Measurements from ENCODE around the gene TLR8.
"Not testable (repeated sequence)": the region's sequence is repeated elsewhere in the genome, so short reads cannot be mapped to it uniquely, and the experiment has no call there.

Gene TLR8

DNA sequence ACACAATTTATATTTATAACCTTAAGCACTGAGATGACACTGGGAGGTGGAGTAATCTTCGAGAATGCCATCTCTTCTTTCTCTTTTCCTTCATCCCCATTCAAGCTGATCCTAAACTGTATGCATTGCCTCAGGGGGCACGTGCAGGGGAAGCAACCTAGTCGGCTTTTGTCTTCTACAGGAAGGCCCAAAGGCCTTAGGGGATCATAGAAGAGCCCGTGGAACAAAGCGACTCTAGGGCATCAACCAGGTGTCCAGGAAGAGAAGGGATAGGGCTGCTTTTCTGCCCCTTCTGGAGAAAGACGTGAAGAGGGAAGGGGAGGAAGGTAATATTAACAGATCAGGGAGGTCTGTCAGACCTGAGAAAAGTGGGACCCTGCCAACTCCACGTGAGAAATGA, 6.9 kb upstream of the TLR8 start:
- DNase-seq = no peak

DNA sequence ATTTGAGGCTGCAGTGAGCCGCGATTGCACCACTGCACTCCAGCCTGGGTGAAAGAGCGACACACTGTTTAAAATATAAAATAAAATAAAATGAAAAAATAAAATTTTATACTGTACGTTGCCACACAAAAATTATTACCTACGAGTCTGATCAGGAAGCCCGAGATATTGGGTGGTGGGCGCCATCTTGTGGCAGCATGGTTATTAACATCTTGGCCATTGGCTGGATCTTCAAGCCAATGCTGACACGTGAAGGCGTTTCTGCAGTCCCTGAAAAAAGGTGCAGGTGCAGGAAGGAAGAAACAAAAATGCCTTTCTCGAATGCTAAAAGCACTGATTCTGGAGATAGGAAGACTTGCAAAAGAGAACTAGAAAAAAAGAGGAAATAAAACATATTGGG, 4.9 kb upstream of the TLR8 start:
- DNase-seq = no peak

DNA sequence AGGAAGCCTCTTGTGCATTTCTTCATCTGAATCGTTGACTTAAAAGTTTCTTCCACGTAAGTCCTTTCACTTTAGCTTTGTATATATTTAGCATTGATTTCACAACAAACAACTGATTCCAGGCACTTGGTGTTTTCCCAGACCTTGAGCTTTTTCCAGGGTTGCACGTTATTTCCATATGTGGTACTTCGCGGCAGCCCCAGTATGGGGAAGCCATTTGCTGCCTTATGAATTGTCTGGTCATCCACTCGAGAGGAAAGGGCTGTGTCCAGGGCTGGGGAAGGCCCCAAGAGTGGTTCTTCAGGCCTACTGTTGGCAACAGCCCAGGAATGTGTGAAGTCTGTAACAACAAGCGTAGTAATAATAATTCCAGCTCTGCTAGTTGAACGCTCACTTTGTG, 2.8 kb upstream of the TLR8 start:
- no peak for DNase-seq

DNA sequence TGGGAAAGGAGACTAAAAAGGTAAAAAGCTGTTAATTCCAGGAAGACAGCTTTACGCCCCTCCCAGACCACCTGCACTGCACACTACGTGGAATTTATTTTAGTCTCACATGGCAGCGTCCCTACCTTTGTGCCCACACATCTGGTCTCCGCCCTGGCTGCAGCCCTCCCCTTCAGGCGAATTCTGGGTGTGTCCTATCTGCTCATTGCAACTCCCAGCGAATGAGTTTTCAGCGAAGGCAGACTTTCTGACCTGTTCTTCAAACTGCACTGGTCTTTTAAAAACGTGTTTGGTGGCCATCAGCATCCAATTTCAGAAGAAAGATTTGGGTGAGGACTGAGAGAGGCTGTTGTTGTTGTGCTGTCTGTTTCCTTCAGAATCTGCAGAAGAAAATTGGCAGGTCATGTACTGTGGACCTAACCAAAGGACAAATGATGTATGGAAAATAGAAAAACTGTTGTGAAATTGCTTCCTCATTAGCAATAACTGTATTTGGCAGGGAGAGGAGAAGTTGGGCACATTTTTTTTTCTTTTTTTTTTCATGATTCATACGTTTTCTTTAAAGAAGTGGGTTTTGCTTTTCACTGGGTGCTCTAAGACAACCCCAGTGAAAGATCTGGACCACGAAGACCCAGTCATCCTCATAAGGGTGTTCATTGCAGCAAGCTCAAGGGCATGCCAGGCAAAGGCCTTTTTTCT, 4.2 kb downstream of the TLR8 start:
- no peak for DNase-seq

DNA sequence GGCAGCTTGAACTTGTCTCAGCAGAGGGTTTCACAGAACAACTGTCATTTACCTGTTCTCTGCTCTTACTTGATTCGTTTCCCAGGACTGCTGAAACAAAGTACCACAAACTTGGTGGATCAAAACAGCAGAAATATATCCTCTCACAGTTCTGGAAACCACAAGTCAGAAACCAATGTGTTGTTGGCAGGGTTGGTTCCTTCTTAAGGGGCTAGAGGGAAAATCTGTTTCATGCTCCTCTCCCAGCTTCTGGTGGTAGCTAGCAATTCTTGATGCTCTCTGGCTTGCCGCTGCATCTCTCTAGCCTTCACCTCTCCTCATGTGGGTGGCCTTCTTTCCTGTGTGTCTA, 4.7 kb downstream of the TLR8 start:
- no peak for DNase-seq

DNA sequence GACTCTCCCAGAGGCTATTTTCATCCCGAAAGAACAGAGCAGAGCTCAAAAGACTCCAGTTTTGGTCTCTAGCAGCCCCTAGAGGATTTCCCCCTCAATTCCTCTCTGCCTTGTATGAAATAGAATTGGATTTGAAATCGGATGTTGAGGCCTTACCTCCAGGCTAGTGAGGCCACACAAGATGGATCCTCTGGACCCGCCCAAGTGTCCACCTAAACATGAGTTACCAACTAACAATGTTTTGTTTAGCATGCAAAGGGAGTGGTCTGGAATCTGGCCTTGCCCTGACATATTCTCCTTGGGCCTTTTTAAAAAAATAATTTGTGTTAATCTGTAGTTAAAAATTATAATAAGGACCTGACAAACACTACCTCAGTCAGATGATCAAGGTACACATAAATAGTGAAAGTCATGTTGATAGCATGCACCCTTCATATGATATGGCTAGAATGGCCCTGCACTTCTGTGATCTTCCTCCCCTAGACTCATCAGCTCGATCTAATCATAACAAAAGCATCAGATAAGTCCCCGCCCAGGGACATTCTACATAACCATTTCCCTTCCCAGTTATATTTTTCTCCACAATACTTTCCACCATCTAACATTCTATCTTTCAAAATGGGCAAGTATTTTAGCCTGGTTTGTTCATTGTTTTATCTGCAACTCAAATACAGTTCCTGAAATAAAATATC, 6.5 kb downstream of the TLR8 start:
- no peak for DNase-seq

DNA sequence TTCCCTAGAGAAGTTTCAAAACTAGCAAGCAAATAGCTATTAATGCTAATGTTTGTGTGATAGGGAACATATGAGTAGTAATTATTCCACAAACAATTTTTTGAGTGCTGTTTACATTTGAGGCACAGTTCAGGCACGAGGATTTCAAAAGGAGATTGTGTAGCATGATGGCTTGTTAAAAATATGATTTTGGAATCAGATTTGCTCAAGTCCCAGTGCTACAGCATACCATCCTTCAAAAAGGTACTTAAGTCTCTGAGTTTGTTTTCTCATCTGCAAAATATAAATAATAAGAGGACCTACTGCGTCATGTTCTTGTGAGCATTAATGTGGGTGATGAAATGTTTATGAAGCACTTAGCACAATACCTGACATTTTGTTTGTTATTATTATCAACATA, 11.3 kb downstream of the TLR8 start:
- no peak for DNase-seq

DNA sequence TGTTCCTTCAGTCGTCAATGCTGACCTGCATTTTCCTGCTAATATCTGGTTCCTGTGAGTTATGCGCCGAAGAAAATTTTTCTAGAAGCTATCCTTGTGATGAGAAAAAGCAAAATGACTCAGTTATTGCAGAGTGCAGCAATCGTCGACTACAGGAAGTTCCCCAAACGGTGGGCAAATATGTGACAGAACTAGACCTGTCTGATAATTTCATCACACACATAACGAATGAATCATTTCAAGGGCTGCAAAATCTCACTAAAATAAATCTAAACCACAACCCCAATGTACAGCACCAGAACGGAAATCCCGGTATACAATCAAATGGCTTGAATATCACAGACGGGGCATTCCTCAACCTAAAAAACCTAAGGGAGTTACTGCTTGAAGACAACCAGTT, 12.6 kb downstream of the TLR8 start:
- DNase-seq = no peak

DNA sequence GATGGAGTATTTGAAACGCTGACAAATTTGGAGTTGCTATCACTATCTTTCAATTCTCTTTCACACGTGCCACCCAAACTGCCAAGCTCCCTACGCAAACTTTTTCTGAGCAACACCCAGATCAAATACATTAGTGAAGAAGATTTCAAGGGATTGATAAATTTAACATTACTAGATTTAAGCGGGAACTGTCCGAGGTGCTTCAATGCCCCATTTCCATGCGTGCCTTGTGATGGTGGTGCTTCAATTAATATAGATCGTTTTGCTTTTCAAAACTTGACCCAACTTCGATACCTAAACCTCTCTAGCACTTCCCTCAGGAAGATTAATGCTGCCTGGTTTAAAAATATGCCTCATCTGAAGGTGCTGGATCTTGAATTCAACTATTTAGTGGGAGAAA, 13.2 kb downstream of the TLR8 start:
- DNase-seq = no peak

DNA sequence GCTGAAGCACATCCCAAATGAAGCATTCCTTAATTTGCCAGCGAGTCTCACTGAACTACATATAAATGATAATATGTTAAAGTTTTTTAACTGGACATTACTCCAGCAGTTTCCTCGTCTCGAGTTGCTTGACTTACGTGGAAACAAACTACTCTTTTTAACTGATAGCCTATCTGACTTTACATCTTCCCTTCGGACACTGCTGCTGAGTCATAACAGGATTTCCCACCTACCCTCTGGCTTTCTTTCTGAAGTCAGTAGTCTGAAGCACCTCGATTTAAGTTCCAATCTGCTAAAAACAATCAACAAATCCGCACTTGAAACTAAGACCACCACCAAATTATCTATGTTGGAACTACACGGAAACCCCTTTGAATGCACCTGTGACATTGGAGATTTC, 14.6 kb downstream of the TLR8 start:
- no peak for DNase-seq

DNA sequence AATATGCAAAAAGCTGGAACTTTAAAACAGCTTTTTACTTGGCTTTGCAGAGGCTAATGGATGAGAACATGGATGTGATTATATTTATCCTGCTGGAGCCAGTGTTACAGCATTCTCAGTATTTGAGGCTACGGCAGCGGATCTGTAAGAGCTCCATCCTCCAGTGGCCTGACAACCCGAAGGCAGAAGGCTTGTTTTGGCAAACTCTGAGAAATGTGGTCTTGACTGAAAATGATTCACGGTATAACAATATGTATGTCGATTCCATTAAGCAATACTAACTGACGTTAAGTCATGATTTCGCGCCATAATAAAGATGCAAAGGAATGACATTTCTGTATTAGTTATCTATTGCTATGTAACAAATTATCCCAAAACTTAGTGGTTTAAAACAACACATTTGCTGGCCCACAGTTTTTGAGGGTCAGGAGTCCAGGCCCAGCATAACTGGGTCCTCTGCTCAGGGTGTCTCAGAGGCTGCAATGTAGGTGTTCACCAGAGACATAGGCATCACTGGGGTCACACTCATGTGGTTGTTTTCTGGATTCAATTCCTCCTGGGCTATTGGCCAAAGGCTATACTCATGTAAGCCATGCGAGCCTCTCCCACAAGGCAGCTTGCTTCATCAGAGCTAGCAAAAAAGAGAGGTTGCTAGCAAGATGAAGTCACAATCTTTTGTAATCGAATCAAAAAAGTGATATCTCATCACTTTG, 15.6 kb downstream of the TLR8 start:
- DNase-seq = no peak

DNA sequence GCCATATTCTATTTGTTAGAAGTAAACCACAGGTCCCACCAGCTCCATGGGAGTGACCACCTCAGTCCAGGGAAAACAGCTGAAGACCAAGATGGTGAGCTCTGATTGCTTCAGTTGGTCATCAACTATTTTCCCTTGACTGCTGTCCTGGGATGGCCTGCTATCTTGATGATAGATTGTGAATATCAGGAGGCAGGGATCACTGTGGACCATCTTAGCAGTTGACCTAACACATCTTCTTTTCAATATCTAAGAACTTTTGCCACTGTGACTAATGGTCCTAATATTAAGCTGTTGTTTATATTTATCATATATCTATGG, 16.1 kb downstream of the TLR8 start:
- no peak for DNase-seq

DNA sequence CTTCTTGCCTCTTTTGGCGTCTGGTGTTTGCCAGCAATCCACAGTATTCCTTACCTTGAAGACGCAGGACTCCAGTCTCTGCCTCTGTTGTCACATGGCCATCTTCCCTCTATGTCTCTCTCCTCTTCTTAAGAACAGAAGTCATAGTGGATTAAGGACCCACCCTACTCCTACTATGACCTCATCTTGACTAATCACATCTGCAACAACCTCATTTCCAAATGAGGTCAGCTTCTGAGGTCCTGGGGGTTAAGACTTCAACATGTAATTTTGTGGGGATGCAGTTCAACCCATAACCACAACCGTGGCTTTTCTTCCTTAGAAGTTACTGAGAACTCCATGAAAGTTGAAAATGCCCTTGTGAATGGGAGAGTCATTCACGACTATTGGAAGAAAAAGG, 23.3 kb downstream of the TLR8 start:
- no peak for DNase-seq

DNA sequence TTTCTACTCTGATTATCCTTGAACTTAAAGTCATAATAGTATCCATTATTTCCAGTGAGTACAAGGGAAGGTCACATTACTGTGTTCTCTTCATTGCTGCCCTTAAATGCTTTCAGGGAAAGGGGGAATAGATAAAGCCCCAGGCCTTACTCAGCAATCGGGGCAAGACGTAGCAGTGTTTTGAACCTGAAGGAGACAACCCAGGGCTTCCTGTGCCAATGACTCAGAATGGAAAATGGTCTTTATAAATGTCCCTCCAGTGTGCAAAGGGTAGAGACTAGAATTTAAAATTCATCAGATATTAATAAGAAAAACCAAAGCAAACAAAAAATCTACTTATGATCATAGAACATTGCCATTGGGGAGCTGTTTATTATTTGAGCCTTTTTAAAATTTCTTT, 23.7 kb downstream of the TLR8 start:
- DNase-seq = no peak

DNA sequence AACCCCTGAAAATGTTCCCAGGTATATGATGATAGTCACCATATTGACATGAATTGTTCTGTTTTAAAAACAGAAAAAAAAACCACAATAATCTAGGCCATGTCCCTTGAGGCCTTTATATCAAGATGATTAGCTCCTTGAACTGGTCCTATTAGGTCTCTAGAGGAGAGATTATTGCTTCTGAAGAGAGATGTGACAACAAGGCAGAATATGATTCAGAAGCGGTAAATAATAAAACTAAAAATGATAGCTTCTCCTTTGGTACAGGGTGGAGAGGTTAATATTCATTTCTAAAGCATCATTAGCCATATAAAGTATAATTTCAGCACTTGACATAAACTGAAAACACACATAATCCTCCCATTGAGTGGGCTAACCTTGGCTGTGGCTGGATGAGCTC, 25.8 kb downstream of the TLR8 start:
- DNase-seq = no peak

DNA sequence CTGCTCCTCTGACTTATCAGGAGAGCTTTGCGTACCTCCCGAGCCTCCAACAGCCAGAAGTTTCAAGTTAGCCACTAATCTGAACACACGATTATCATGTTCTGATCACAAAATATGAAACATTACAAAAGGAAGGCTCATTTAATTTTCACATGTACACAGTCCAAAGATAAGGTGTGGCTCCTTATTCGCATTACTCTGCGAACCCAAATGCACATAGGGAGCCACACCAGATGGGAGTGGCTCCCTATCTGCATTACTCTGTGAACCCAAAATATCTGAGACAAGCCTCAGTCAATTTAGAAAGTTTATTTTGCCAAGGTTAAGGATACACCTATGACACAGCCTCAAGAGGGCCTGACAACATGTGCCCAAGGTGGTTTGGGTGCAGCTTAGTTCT, 28.4 kb downstream of the TLR8 start:
- DNase-seq = no peak

DNA sequence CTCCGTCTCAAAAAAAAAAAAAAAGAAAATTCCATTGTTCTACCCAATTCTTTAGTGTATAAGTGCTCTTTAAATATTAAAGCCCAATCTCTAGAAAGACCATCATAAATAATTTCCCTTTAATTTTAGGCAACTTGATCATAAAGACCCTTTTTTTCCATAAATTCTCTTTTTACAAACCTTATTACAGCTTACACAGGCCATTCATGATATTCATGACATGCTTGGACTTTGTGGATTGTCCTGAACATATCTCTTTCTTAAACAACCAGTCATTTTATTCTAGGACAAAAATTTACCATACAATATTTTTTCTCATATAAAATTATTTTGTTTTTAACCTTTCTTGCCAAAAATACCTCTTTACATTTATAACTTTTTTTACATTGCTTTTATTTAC, 30.5 kb downstream of the TLR8 start:
- no peak for DNase-seq

DNA sequence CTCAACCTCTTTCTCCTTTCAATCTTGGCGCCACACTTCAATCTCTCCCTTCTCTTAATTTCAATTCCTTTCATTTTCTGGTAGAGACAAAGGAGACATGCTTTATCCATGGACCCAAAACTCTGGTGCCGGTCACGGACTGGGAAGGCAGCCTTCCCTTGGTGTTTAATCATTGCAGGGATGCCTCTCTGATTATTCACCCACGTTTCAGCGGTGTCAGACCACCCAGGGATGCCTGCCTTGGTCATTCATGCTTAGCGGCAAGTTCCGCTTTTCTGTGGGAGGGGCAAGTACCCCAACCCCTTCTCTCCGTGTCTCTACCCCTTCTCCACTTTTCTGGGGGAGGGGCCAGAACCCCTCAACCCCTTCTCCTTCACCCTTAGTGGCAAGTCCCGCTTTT, 34.1 kb downstream of the TLR8 start:
- not testable (repeated sequence) for DNase-seq

DNA sequence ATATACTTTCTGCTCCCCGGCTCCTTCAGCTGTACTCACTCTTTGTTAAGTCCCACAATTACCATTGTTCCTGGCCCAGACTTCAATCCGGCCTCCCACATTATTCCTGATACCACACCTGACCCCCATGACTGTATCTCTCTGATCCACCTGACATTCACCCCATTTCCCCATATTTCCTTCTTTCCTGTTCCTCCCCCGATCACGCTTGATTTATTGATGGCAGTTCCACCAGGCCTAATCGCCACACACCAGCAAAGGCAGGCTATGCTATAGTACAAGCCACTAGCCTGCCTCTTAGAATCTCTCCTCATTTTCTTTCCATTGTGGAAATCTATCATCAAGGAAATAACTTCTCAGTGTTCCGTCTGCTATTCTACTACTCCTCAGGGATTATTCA, 37.2 kb downstream of the TLR8 start:
- DNase-seq = not testable (repeated sequence)

DNA sequence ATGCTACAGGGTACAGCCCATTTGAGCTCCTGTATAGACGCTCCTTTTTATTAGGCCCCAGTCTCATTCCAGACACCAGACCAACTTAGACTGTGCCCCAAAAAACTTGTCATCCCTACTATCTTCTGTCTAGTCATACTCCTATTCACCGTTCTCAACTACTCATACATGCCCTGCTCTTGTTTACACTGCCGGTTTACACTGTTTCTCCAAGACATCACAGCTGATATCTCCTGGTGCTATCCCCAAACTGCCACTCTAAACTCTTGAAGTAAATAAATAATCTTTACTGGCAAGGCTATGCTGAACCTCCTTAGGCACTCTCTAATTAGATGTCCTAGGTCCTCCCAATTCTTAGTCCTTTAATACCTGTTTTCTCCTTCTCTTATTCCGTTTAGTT, 38.0 kb downstream of the TLR8 start:
- not testable (repeated sequence) for DNase-seq

DNA sequence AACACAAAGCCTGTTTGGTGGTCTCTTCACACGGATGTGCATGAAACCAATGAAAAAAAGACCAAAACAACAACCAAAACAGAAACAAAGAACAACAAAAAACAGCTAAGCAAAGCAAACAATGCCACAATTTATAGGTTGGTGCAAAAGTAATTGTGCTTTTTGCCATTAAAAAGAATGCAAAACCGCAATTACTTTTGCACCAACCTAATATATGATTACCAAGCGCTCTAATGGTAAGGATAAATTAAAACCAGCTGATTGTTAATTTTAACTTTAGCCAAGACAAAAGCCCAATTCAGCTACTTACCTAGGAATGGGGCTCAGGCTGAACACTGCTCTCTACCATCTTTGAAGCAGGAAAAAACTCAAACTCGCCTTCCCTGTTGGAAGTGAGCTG, 39.1 kb downstream of the TLR8 start:
- no peak for DNase-seq

DNA sequence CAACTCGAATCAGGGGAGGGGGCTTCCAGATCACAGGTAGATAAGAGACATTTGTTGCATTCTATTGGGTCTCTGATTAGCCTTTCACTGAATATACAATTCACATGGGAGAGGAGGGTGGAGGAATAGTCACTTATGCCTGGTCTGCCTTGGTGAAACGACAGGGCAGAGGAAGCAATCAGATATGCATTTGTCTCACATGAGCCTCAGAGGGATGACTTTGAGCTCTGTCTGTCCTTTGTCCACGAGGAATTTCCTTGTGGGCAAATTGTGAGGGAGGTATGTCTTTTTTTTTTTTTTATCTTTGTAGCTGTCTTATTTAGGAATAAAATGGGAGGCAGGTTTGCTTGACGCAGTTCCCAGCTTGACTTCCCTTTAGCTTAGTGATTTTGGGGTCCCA, 40.0 kb downstream of the TLR8 start:
- no peak for DNase-seq

DNA sequence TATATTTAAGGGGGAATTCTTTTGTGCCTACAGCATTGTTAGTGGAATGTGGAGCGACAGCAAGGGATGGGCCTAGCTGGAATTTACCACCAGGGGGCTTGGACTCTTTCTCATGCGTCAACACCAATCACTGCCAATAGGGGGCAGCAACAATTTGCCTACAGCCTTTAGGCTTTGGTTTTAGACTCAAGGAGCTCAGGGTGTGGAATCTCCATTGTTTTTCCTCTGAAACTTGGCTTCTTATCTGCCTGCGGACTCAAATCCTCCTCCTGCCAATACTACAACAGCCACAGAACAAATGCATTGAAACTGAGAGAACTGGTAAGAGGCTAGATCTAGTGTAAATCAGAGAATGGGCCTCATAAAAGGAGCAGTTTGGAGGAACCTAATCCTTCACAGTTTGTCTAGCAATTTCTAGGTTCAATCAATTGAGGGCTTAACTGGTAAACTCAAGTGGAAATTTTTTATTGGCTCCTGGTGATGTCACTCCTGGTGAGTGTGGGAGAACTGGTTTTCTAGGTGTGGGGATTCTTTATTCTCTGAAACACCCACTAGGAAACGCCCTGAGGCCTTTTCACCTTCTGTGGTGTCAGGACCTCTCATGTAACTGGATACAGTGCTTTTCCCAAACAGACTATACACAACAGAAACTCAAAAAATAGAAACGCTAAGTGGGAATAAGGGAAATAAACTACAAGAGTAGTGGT, 40.6 kb downstream of the TLR8 start:
- DNase-seq = peak; percentile 22

Measured in NCI-H2081 treated with DMSO at 0.1 percent for 48 hours (cell line).